Mesothelial cell of epicardium (in vitro differentiated cells): Measurements from ENCODE around the gene HLA-B. TPM values are rescaled to one million over a fixed set of nuclear protein-coding genes. Genes with fewer than 3 reads are reported as not detected.
"Not testable (repeated sequence)": the region's sequence is repeated elsewhere in the genome, so short reads cannot be mapped to it uniquely, and the experiment has no call there.

Experiments used
- DNase-seq, 2 experiments: peaks; one replicate each; pipeline ENCODE4 v3.0.0; 2021; ENCODE audit warnings: low spot score in 2 of 2; ENCODE audit not compliant: unreplicated experiment in 2 of 2
- H3K27ac Mint-ChIP-seq: 2 replicates; pipeline ENCODE4 v1.8.0; 2021; ENCODE audit warnings: mixed read lengths
- H3K27me3 Mint-ChIP-seq: 2 replicates; pipeline ENCODE4 v1.8.0; 2021; ENCODE audit warnings: low read depth, mixed read lengths
- H3K36me3 Mint-ChIP-seq: 2 replicates; pipeline ENCODE4 v1.8.0; 2021; ENCODE audit warnings: mixed read lengths
- H3K4me1 Mint-ChIP-seq: 2 replicates; pipeline ENCODE4 v1.8.0; 2021; ENCODE audit warnings: mixed read lengths
- H3K4me3 Mint-ChIP-seq: 2 replicates; pipeline ENCODE4 v1.8.0; 2021; ENCODE audit warnings: mild to moderate bottlenecking, moderate library complexity, mixed read lengths
- H3K9me3 Mint-ChIP-seq: 2 replicates; pipeline ENCODE4 v1.8.0; 2021; ENCODE audit warnings: mixed read lengths
- total RNA-seq: library from RNA; stranded (reverse); gene quantifications from 3 replicates; pipeline ENCODE4 v1.2.1, GENCODE V29; 2021
- TF ChIP-seq, protein P1 (sequence below): fragments of 200-600 bp; sonication (generic); IDR thresholded peaks from one replicate; pipeline ENCODE4 v1.5.0; 2021; ENCODE audit warnings: antibody characterized with exemption; ENCODE audit not compliant: unreplicated experiment

HLA-B gene
- total RNA-seq, 1 donor from 2014 or later, result 47.7 TPM

DNA sequence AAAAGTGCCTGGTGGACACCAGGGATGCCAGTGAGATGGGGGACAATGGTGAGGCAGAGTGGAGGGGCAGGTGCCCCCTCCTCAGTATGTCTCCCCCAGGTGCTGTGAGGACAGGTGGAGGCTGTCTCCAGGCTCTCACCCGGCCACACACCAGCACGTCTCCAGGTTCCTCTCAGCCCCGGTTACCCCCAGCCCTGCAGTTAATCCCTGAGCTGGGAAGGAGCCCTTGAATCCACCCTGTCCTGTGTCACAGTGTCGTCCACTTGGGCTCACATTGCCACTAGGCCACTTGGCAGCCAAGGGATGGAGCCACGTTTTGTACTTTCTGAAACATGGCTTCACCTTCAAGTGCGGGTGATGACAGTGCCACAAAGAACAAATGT, 21.7 kb upstream of the HLA-B start:
- H3K4me3 Mint-ChIP-seq, result no peak overlapping the region
- no peaks in the 10 kb centered on the region for H3K4me1 Mint-ChIP-seq
- TF ChIP-seq, protein P1, sequence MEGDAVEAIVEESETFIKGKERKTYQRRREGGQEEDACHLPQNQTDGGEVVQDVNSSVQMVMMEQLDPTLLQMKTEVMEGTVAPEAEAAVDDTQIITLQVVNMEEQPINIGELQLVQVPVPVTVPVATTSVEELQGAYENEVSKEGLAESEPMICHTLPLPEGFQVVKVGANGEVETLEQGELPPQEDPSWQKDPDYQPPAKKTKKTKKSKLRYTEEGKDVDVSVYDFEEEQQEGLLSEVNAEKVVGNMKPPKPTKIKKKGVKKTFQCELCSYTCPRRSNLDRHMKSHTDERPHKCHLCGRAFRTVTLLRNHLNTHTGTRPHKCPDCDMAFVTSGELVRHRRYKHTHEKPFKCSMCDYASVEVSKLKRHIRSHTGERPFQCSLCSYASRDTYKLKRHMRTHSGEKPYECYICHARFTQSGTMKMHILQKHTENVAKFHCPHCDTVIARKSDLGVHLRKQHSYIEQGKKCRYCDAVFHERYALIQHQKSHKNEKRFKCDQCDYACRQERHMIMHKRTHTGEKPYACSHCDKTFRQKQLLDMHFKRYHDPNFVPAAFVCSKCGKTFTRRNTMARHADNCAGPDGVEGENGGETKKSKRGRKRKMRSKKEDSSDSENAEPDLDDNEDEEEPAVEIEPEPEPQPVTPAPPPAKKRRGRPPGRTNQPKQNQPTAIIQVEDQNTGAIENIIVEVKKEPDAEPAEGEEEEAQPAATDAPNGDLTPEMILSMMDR, result no peak
- H3K27ac Mint-ChIP-seq, result no peak overlapping the region
- no peaks in the 10 kb centered on the region for H3K36me3 Mint-ChIP-seq
- H3K9me3 Mint-ChIP-seq, result no peaks in the 10 kb centered on the region
- peaks cover 67% of the 10 kb centered on the region for H3K27me3 Mint-ChIP-seq
- DNase-seq, result no peak

DNA sequence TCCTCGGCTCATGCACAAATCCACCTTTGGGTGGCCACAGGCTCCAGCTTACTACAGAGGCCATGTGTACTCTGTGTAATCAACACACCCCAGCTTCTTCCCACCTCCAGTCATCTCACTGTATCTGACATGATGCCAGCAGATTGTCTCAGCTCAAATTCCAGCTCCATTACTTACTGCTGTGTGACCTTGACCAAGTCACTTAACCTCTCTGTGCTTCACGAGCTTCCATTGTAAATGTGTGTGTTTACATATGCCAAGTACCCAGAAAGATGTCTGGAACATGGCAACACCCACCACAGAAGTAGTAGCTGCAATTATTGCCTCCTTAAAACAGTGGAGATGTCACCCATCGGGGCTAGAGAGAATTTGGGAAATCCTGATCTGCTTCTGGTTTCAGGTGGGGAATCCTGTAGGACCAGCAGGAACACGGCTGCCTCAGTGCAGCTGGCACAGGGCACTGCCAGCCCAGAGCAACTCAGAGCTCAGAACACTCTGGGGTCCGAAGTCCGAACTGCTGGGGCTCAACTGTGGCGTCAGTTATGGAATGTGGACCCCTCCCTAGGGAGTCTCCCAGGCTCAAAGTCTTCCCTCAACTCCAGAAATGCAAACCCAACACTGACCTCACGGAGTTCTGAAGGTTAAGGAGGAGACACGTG, 21.2 kb upstream of the HLA-B start:
- TF ChIP-seq, protein P1, result no peak
- no peak overlapping the region for H3K4me3 Mint-ChIP-seq
- peaks cover 68% of the 10 kb centered on the region for H3K27me3 Mint-ChIP-seq
- no peak overlapping the region for H3K27ac Mint-ChIP-seq
- no peak for DNase-seq
- H3K36me3 Mint-ChIP-seq, result no peaks in the 10 kb centered on the region
- H3K9me3 Mint-ChIP-seq, result no peaks in the 10 kb centered on the region
- H3K4me1 Mint-ChIP-seq, result no peaks in the 10 kb centered on the region

DNA sequence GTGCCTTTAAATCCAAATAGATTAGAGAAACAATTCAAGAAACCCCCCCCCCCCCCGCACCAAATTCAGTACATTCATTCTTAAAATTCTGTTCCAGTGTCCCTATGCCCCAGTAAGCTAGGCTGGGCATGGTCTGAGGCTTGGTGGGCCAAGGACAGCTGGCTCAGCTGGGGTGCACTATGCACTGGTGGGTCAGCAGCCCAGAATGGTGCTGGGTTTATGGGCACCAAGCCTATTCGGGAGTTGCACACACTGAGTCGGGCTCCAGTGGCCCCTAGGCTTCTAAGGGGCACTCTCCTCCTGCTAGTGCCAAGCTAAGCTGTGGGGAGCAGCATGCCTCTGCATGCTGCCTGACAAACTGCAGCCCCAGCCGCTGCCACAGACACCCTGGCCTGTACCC, 20.1 kb upstream of the HLA-B start:
- Mint-ChIP-seq H3K4me1 (no peaks in the 10 kb centered on the region), H3K9me3 (peaks cover 3% of the 10 kb centered on the region), H3K36me3 (no peaks in the 10 kb centered on the region), H3K4me3 (no peak overlapping the region), H3K27me3 (peaks cover 67% of the 10 kb centered on the region), H3K27ac (no peak overlapping the region)
- no peak for DNase-seq
- TF ChIP-seq, protein P1, result no peak

DNA sequence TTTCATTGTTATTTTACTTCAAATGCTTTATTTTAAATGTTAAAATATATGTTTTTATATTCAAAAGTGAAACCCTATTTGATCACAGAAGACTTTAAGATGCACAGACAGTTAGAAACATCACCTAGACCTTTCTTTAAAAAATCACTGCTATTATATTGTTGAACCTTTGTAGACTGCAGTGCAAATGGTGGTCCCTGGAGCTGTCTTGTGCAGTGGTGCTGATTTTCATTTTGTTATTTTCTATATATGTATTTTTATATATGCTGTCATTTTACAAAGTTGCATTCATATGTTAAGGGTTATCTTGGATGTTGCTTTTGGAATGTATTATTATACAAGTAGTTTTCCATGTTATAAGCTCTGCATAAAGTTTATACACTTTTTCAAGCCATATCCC, 18.7 kb upstream of the HLA-B start:
- Mint-ChIP-seq H3K36me3 (no peaks in the 10 kb centered on the region), H3K9me3 (peaks cover 6% of the 10 kb centered on the region), H3K4me1 (no peaks in the 10 kb centered on the region), H3K4me3 (no peak overlapping the region), H3K27ac (no peak overlapping the region), H3K27me3 (peaks cover 61% of the 10 kb centered on the region)
- no peak for DNase-seq
- TF ChIP-seq, protein P1, result no peak

DNA sequence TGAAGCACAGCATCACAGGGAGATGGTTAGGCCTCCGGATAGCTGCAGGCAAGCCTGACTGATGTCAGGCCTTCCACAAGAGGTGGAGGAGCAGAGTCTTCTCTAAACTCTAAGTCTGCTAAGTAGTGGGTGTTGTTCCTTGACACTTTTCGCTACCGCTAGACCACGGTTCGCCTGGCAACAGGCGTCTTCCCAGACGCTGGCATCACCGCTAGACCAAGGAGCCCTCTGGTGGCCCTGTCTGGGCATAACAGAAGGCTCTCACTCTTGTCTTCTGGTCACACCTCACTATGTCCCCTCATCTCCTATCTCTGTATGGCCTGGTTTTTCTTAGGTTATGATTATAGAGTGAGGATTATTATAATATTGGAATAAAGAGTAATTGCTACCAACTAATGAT, 17.1 kb upstream of the HLA-B start:
- H3K9me3 Mint-ChIP-seq, DNase-seq, H3K4me3 Mint-ChIP-seq, H3K27ac Mint-ChIP-seq, H3K4me1 Mint-ChIP-seq, H3K36me3 Mint-ChIP-seq: not testable (repeated sequence)
- peaks cover 61% of the 10 kb centered on the region for H3K27me3 Mint-ChIP-seq

DNA sequence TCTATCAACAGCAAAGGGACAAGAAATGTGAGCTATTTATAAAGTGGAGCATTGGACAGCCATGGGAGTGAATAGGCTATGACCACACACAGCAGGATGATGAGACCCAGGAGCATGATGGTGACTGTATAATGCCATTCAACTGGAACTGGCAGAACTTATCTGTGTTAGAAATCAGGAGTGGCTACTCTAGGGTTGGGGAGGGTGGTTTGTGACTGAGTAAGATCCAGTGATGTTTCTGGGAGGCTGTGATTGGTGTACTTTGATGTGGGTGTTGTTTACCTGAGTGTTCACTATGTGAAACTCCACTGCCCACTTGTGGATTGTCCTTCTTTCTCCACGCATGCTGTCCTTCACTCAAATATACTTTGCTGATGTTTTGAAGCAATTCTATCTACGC, 11.5 kb upstream of the HLA-B start:
- Mint-ChIP-seq H3K9me3 (peaks cover 6% of the 10 kb centered on the region), H3K27ac (no peak overlapping the region), H3K36me3 (no peaks in the 10 kb centered on the region), H3K4me1 (peaks cover 7% of the 10 kb centered on the region), H3K27me3 (peaks cover 87% of the 10 kb centered on the region), H3K4me3 (no peak overlapping the region)
- TF ChIP-seq, protein P1, result no peak
- no peak for DNase-seq
